Measurements from ENCODE around the gene CCDC77. TPM values are rescaled to one million over a fixed set of nuclear protein-coding genes. Genes with fewer than 3 reads are reported as not detected.

Gene CCDC77
- total and polyA plus RNA-seq, 3 donors from 2014 or later: 19.5 to 37.0 (median 21.3) TPM

DNA sequence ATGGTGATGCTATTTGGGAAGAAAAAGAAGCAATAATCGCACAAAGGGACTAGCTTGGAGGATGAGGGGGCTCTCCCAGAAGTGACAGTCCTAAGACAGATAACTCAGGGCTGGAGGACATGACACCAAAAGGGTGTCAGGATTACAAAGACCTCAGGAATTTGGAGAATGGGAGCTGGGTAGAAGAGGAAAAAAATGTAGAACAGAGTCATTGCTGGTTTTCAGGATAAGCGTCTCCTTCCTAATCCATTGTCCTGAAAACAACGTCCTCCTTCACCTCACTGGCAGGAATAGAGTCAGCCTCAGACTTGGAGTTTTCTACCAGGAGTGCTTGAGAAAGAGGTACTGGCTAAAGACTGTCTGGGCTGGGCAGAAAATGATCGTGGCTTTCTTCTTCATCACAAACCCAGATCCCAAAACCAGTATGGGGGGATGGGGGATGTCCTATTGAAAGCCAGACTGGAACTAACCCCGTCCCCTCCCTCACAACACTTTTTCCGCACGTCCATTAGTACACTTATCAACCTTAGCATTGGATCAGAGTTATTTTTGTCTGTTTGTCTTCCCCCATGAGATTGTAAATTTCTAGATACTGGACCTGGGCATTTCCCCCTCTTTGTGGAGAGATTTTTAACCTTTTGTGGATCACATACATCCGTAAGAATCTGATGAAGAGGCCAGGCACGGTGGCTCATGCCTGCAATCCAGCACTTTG lies 72.6 kb downstream of the CCDC77 start:
- intact Hi-C loops (cut with DNase I; ENCODE audit: low total_unique reads): no loop called here
- H3K9me3 ChIP-seq: no peaks in the 10 kb centered on the region
- H3K27ac ChIP-seq: no peak overlapping the region
- TF ChIP-seq POLR2A (IDR thresholded peaks at IDR 0.05) (no peak), CTCF (IDR thresholded peaks at IDR 0.05) (no peak)
- H3K36me3 ChIP-seq (ENCODE audit: low read depth, missing control alignments): no peaks in the 10 kb centered on the region
- DNase-seq: no peak
- H3K4me1 ChIP-seq: no peaks in the 10 kb centered on the region
- 71 to 78% methylated on average over 9 of the region's 9 CpGs for WGBS, 2 donors
- H3K4me3 ChIP-seq: no peak overlapping the region
- H3K27me3 ChIP-seq: no peaks in the 10 kb centered on the region

- H3K9me3 ChIP-seq: no peaks in the 10 kb centered on the region
- WGBS, 2 donors: 66 to 74% methylated on average over 5 of the region's 5 CpGs
- TF ChIP-seq POLR2A (IDR thresholded peaks at IDR 0.05) (no peak), CTCF (IDR thresholded peaks at IDR 0.05) (no peak)
- DNase-seq: no peak
- H3K36me3 ChIP-seq (ENCODE audit: low read depth, missing control alignments): no peaks in the 10 kb centered on the region
- no peak overlapping the region for H3K27ac ChIP-seq
- no peaks in the 10 kb centered on the region for H3K27me3 ChIP-seq
- intact Hi-C loops (cut with DNase I; ENCODE audit: low total_unique reads): no loop called here
- no peak overlapping the region for H3K4me3 ChIP-seq
- H3K4me1 ChIP-seq: no peaks in the 10 kb centered on the region
Observed at GRCh38 chr12:475286-475685, 73.8 kb downstream of the CCDC77 start.

GRCh38 chr12:479161-479560 lies 77.7 kb downstream of the CCDC77 start:
- Histone ChIP-seq H3K27me3 (no peaks in the 10 kb centered on the region), H3K36me3 (ENCODE audit: low read depth, missing control alignments) (no peaks in the 10 kb centered on the region), H3K4me1 (peaks cover 6% of the 10 kb centered on the region), H3K27ac (no peak overlapping the region), H3K9me3 (no peaks in the 10 kb centered on the region), H3K4me3 (no peak overlapping the region)
- 95 to 100% methylated on average over 4 of the region's 4 CpGs for WGBS, 2 donors
- TF ChIP-seq POLR2A (IDR thresholded peaks at IDR 0.05) (no peak), CTCF (IDR thresholded peaks at IDR 0.05) (no peak)
- DNase-seq: no peak
- intact Hi-C loops (cut with DNase I; ENCODE audit: low total_unique reads): no loop called here

- Histone ChIP-seq H3K36me3 (ENCODE audit: low read depth, missing control alignments) (no peaks in the 10 kb centered on the region), H3K27ac (peak overlapping the region in 1 of 2 donors; percentile 32), H3K4me3 (no peak overlapping the region), H3K4me1 (peaks cover 6% of the 10 kb centered on the region), H3K27me3 (no peaks in the 10 kb centered on the region), H3K9me3 (no peaks in the 10 kb centered on the region)
- no peak for DNase-seq
- no peak for TF ChIP-seq CTCF (IDR thresholded peaks at IDR 0.05)
- intact Hi-C loops (cut with DNase I; ENCODE audit: low total_unique reads): no loop called here
- 45 to 51% methylated on average over 8 to 13 of the region's 13 CpGs for WGBS, 2 donors
Observed at GRCh38 chr12:480831-481816, 79.7 kb downstream of the CCDC77 start.
